Epithelial cell of prostate (primary cell): ENCODE data around the gene CENPP.
"Not testable (repeated sequence)": the region's sequence is repeated elsewhere in the genome, so short reads cannot be mapped to it uniquely, and the experiment has no call there.

Experiments
- DNase-seq: peaks from one replicate; pipeline ENCODE4 v3.0.0-alpha.2; 2011; ENCODE audit warnings: low read depth, low spot score
- H3K27ac ChIP-seq: fragments of 450-650 bp; 2 replicates; pipeline ENCODE4 v1.5.1; 2017; ENCODE audit warnings: mild to moderate bottlenecking

Gene CENPP

DNA sequence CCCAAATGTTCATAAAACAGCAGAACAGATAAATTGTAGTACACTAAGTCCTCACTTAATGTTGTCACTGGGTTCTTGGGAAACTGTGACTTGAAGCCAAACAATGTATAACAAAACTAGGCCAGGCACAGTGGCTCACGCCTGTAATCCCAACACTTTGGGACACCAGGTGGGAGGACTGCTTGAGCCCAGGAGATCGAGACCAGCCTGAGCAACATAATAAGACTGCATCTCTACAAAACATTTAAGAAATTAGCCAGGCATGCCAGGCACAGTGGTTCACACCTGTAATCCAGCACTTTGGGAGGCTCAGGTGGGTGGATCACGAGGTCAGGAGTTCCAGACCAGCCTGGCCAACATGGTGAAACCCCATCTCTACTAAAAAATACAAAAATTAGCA, 298.2 kb downstream of the CENPP start:
- H3K27ac ChIP-seq, DNase-seq: not testable (repeated sequence)

- no peak for DNase-seq
- H3K27ac ChIP-seq = no peak overlapping the region
These were observed 300.7 kb downstream of the CENPP start for GRCh38 chr9:92626484-92626883.

DNA sequence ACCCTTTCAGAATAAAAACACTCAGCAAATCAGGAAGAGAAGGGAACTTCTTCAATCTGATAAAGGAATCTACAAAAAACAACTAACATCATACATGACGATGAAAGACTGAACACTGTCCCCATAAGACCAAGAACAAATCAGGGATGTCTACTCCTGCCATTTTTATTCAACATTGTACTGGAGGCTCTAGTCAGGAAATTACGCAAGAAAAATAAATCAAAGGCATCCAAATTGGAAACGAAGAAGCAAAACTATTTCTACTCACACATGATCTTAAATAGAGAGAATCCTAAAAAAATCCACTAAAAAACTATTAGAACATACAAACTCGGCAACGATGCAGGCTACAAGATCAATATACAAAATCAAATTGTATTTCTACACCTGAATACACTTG, 301.9 kb downstream of the CENPP start:
- DNase-seq = no peak
- no peak overlapping the region for H3K27ac ChIP-seq

GRCh38 chr9:92631452-92632343, 305.9 kb downstream of the CENPP start:
- no peak overlapping the region for H3K27ac ChIP-seq
- DNase-seq = no peak

DNA sequence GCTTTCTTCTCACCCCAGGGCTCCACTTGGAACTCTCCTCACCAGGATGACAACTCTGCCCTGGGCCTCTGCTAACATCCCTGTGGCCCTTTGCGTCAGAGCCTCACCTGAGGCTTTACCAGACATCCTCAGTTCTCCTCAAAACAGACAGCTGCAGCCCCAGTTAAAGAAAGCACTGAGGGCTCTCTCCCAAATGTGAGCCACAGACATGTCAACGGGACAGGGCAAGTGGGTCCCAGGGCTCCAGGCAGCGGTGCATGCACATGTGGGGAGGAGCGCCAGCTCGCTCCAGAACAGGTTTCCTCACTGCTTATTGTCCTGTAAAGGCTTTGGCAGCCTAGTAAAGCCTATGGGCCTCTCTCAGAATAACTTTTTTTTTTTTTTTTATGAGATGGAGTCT, 306.9 kb downstream of the CENPP start:
- no peak for DNase-seq
- H3K27ac ChIP-seq = no peak overlapping the region

DNA sequence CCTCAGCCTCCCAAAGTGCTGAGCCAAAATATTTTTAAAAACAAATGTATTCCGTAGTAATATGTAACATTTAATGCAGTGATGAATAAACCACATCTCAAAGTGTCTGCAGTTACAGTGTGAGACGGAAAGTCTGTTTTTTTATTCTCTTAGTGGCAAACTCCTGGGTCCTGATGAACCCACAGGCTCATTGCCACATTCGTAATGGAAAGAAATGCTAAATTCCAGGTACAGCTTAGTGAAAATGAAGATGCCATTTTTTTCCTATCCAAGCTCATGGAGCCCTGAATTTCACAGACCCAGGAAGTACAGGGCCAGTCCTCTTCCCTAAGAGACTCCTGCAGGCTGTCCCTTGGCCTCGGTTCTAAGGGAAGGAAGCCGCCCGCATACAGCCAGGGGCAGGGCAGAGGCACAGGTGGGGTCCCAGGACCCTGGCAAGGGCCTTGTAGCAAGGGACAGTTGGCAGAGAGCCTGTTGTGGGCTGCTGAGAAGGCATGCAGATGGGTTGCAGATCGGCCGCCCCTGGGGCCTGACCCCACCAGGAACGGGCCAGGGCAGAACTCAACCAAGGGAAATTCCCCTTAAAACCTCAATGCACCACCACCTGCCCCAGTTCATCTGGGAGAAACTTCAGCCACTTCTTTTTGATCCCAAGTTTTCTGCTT, 308.0 kb downstream of the CENPP start:
- H3K27ac ChIP-seq = no peak overlapping the region
- DNase-seq = no peak

- H3K27ac ChIP-seq = no peak overlapping the region
- no peak for DNase-seq
These were observed 309.2 kb downstream of the CENPP start for GRCh38 chr9:92634712-92635605.

DNA sequence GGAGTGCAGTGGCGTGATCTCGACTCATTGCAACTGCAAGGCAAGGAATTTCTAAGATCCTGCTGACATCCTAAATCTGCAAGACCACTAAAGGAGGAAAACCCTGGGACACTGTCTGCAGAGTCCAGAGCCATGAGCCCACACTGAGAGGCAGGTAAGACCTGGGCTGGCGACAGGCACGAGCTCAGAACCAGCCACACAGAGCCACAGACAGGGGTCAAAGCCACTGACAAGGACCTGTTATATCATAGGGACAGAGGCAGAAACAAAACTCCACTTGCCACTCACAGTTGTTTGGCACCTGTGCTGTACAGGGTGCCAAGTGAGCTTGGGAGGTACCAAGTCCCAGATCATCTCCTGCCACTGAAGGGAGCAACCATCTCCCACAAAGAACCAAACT, 310.0 kb downstream of the CENPP start:
- no peak for DNase-seq
- H3K27ac ChIP-seq = no peak overlapping the region

- H3K27ac ChIP-seq = no peak overlapping the region
- DNase-seq = no peak
These were observed 310.9 kb downstream of the CENPP start for GRCh38 chr9:92636627-92637026.

DNA sequence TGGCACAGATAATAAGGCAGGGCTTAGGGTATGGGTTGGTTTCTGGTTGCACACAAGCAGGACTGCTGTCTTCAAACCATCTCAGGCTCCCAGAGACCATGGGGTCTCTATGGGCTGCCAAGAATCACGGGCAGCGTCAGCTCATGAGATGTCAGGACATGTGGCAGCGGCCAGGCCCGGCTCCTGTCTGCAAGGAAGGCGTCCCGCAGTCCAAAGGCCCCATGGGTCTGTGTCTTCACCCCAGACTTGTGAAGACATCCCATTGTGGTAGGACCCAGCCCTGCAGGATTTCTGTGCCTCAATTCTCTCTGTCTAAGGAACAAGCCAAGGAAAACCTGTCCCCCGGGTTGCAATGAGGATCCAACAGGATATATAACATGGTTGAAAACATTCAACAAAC, 311.6 kb downstream of the CENPP start:
- no peak for DNase-seq
- H3K27ac ChIP-seq = no peak overlapping the region

GRCh38 chr9:92637886-92638620, 312.3 kb downstream of the CENPP start:
- no peak for DNase-seq
- no peak overlapping the region for H3K27ac ChIP-seq

GRCh38 chr9:92638621-92639101, 312.9 kb downstream of the CENPP start:
- no peak overlapping the region for H3K27ac ChIP-seq
- no peak for DNase-seq

GRCh38 chr9:92639124-92639523, 313.4 kb downstream of the CENPP start:
- DNase-seq = no peak
- no peak overlapping the region for H3K27ac ChIP-seq

DNA sequence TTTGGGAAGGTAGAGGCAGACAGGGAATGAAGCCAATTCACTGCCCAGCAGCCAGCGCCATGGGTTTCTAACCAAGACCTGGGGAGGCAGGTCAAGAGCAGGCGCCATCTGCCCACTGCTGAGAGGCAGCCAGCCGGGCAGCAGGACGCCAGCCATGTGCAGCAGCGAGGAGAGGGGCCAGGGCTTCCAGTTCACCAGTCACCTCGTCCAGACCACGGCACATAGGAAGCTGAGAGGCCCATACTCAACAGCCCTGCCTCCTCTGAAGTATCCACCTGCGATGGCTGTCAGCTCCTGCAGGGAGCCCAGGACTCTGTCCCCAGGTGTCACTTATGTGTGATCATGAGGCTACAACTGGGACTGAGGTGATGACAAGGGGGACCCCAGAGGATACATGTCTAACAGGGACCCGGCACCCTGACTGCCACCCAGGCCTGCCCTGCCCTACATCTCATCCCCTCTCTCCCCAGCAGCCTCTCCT, 314.1 kb downstream of the CENPP start:
- H3K27ac ChIP-seq = no peak overlapping the region
- DNase-seq = no peak

GRCh38 chr9:92640398-92641091, 314.8 kb downstream of the CENPP start:
- no peak overlapping the region for H3K27ac ChIP-seq
- DNase-seq = no peak

- DNase-seq = no peak
- no peak overlapping the region for H3K27ac ChIP-seq
These were observed 315.5 kb downstream of the CENPP start for GRCh38 chr9:92641092-92641809.

GRCh38 chr9:92642041-92642451, 316.3 kb downstream of the CENPP start:
- H3K27ac ChIP-seq = no peak overlapping the region
- no peak for DNase-seq

DNA sequence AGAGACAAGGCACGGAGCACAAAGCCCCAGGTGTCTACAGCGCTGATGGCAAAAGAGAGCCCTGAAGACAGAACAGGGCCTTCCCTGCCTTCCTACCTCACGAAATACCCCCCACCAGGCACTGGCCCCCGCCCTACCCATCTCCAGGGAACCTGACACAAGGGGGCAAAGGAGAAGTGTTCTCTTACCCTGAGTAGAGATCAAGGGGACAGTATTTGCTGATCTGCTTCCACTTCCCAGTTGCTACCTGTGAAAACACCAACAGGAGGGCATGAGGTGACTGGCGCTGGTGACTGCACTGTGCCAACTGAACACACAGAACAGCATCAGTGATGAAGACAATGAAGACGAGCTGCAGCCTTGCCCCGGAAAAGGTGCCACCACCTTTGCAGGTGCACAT, 316.8 kb downstream of the CENPP start:
- H3K27ac ChIP-seq = no peak overlapping the region
- DNase-seq = no peak

DNA sequence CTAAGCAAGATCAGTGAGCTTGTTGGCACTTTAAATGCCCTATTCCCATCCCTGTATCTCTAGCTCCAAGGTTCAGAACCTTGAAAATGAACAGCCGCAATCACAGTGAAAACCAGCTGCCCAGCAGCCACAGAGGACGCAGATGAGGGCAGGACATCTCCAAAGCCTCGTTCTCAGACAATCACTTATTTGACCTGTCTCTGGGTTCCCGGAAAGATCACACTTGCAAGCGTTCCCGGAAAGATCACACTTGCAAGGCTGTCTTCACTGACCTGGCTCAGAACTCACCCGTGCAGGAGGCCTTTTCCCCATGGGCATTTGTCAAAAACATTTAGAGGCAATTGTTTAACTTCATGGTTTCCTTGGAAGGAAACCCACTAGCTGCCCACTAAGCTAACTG, 318.5 kb downstream of the CENPP start:
- no peak overlapping the region for H3K27ac ChIP-seq
- no peak for DNase-seq
